PC-9 (cell line): ENCODE measurements around the gene CPA2. TPM values are rescaled to one million over a fixed set of nuclear protein-coding genes. Genes with fewer than 3 reads are reported as not detected.

Source experiments
- BruUV-seq: library from RNA; stranded (reverse); fragments of 400-500 nt; replicated peaks from 2 replicates; lab custom pipeline; 2021; lab: Mats Ljungman, UMichigan
- CTCF ChIA-PET: fragments of 300-600 bp; sonication (Branson Sonifier 250); formaldehyde crosslinking; loops from one replicate; lab custom pipeline; 2022; ENCODE audit warnings: antibody characterized with exemption; lab: Charles Lee
- POLR2A ChIA-PET: fragments of 300-600 bp; sonication (Branson Sonifier 250); formaldehyde crosslinking; loops from one replicate; lab custom pipeline; 2022; ENCODE audit warnings: antibody characterized with exemption; ENCODE audit not compliant: unreplicated experiment; lab: Charles Lee
- DNase-seq, 2 experiments: peaks; one replicate each; pipeline versions ENCODE4 v3.0.0 to v3.0.0-alpha.2; 2015 to 2022; ENCODE audit warnings: mixed read lengths in 1 of 2
- H2AFZ ChIP-seq: fragments of 200-600 bp; sonication (generic); 2 replicates; pipeline ENCODE4 v1.8.1; 2017; ENCODE audit warnings: antibody characterized with exemption
- H3F3A ChIP-seq: fragments of 200-600 bp; sonication (generic); 2 replicates; pipeline ENCODE4 v1.8.1; 2017; ENCODE audit warnings: antibody characterized with exemption, mild to moderate bottlenecking, low read depth; ENCODE audit not compliant: insufficient read depth
- H3K27ac ChIP-seq: fragments of 200-600 bp; sonication (generic); 2 replicates; pipeline ENCODE4 v1.6.1; 2016; ENCODE audit warnings: mixed run types
- H3K27me3 ChIP-seq: fragments of 200-600 bp; sonication (generic); 2 replicates; pipeline ENCODE4 v1.6.1; 2016; ENCODE audit warnings: low read depth, mixed run types; ENCODE audit not compliant: insufficient read depth
- H3K36me3 ChIP-seq: fragments of 200-600 bp; sonication (generic); 2 replicates; pipeline ENCODE4 v1.6.1; 2016; ENCODE audit warnings: low read depth, mixed run types
- H3K4me1 ChIP-seq: fragments of 200-600 bp; sonication (generic); replicated peaks from 2 replicates; pipeline ENCODE4 v1.6.1; 2016; ENCODE audit warnings: mixed run types; ENCODE audit not compliant: insufficient read depth
- H3K4me2 ChIP-seq: fragments of 200-600 bp; sonication (generic); 2 replicates; pipeline ENCODE4 v1.6.1; 2017; ENCODE audit warnings: mixed run types
- H3K4me3 ChIP-seq: fragments of 200-600 bp; sonication (generic); 2 replicates; pipeline ENCODE4 v1.6.1; 2016; ENCODE audit warnings: mixed run types
- H3K79me2 ChIP-seq: fragments of 200-600 bp; sonication (generic); 2 replicates; pipeline ENCODE4 v1.6.1; 2017; ENCODE audit warnings: low read depth, mixed run types
- H3K9me2 ChIP-seq: fragments of 200-600 bp; sonication (generic); 2 replicates; pipeline ENCODE4 v1.8.1; 2017; ENCODE audit warnings: mild to moderate bottlenecking; ENCODE audit not compliant: insufficient read depth
- H3K9me3 ChIP-seq: fragments of 200-600 bp; sonication (generic); 2 replicates; pipeline ENCODE4 v1.8.1; 2016; ENCODE audit warnings: low read depth; ENCODE audit not compliant: insufficient read depth
- H4K20me1 ChIP-seq: fragments of 200-600 bp; sonication (generic); 2 replicates; pipeline ENCODE4 v1.8.1; 2017; ENCODE audit not compliant: insufficient read depth
- EZH2 ChIP-seq: fragments of 200-600 bp; sonication (generic); IDR thresholded peaks from 2 replicates; pipeline ENCODE4 v1.8.0; 2017; ENCODE audit warnings: antibody characterized with exemption, low read depth
- intact Hi-C: fragments of 100-400 bp; cut with micrococcal nuclease; formaldehyde crosslinking; loops from one replicate; pipeline ENCODE4 v1.10.0; 2022; ENCODE audit not compliant: unreplicated experiment
- total RNA-seq: library from RNA; stranded (reverse); gene quantifications from 2 replicates; pipeline ENCODE4 v1.2.3, GENCODE V29; 2021
- TF ChIP-seq, protein P1 (sequence below): fragments of 200-600 bp; sonication (generic); conservative IDR thresholded peaks from 2 replicates; pipeline ENCODE4 v1.6.1; 2017; ENCODE audit warnings: mixed run types, antibody characterized with exemption, mild to moderate bottlenecking, moderate library complexity

Gene CPA2
- total RNA-seq, 1 experiment from 2014 or later, result not detected

GRCh38 chr7:130266961-130267321 lies 278 bp downstream of the CPA2 start:
- intact Hi-C loops, result no loop called here
- Histone ChIP-seq H3K27me3 (no peaks in the 10 kb centered on the region), H3K36me3 (no peaks in the 10 kb centered on the region), H3K79me2 (no peaks in the 10 kb centered on the region), H3K27ac (no peak overlapping the region), H3K4me1 (peaks cover 14% of the 10 kb centered on the region), H3K9me3 (no peaks in the 10 kb centered on the region), H3F3A (no peaks in the 10 kb centered on the region), H3K9me2 (no peaks in the 10 kb centered on the region), H3K4me2 (no peak overlapping the region), H2AFZ (no peak overlapping the region), H4K20me1 (no peaks in the 10 kb centered on the region), H3K4me3 (no peak overlapping the region)
- BruUV-seq, result no TSS peak
- ChIA-PET POLR2A (no interaction called here), CTCF (no interaction called here)
- no peak for DNase-seq
- TF ChIP-seq, protein P1, sequence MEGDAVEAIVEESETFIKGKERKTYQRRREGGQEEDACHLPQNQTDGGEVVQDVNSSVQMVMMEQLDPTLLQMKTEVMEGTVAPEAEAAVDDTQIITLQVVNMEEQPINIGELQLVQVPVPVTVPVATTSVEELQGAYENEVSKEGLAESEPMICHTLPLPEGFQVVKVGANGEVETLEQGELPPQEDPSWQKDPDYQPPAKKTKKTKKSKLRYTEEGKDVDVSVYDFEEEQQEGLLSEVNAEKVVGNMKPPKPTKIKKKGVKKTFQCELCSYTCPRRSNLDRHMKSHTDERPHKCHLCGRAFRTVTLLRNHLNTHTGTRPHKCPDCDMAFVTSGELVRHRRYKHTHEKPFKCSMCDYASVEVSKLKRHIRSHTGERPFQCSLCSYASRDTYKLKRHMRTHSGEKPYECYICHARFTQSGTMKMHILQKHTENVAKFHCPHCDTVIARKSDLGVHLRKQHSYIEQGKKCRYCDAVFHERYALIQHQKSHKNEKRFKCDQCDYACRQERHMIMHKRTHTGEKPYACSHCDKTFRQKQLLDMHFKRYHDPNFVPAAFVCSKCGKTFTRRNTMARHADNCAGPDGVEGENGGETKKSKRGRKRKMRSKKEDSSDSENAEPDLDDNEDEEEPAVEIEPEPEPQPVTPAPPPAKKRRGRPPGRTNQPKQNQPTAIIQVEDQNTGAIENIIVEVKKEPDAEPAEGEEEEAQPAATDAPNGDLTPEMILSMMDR, result no peak
- TF ChIP-seq EZH2, result no peak

GRCh38 chr7:130268463-130269317 lies 2.0 kb downstream of the CPA2 start:
- H3K4me1 ChIP-seq, result peaks cover 14% of the 10 kb centered on the region
- H4K20me1 ChIP-seq, result no peaks in the 10 kb centered on the region
- H3F3A ChIP-seq, result no peaks in the 10 kb centered on the region
- no peak for TF ChIP-seq EZH2
- TF ChIP-seq, protein P1, result no peak
- H3K9me3 ChIP-seq, result no peaks in the 10 kb centered on the region
- no peaks in the 10 kb centered on the region for H3K9me2 ChIP-seq
- no peaks in the 10 kb centered on the region for H3K36me3 ChIP-seq
- ChIA-PET CTCF (interaction anchor here (0.5 kb wide), 1 partner anchor 572 kb away, joined by 5 read pairs; no protein-coding TSS in a partner anchor), POLR2A (no interaction called here)
- H3K4me2 ChIP-seq, result no peak overlapping the region
- H3K4me3 ChIP-seq, result no peak overlapping the region
- H3K27me3 ChIP-seq, result no peaks in the 10 kb centered on the region
- no TSS peak for BruUV-seq
- intact Hi-C loops, result no loop called here
- no peak overlapping the region for H2AFZ ChIP-seq
- no peaks in the 10 kb centered on the region for H3K79me2 ChIP-seq
- DNase-seq, result no peak
- no peak overlapping the region for H3K27ac ChIP-seq

DNA sequence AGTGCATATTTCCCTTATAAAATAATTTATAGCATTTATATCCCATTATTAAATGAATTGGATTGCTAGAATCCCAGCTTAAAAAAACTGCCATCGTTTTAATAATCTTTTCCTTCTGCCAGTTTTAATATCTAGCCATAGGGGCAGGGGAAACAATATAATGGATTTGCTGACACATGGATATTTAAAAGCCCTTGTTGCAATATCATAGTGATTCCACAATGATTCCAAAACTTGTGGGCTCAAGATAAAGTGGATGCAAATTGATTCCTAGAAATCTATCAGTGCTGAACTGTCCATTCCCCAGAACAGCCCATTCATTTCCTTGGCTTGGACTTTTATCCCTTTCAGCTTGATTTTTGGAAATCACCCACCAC lies 2.6 kb downstream of the CPA2 start:
- BruUV-seq, result no TSS peak
- Histone ChIP-seq H4K20me1 (no peaks in the 10 kb centered on the region), H3K4me2 (no peak overlapping the region), H3F3A (no peaks in the 10 kb centered on the region), H3K36me3 (no peaks in the 10 kb centered on the region), H3K4me1 (peaks cover 14% of the 10 kb centered on the region), H2AFZ (no peak overlapping the region), H3K27me3 (no peaks in the 10 kb centered on the region), H3K79me2 (no peaks in the 10 kb centered on the region), H3K9me2 (no peaks in the 10 kb centered on the region), H3K27ac (no peak overlapping the region), H3K9me3 (no peaks in the 10 kb centered on the region), H3K4me3 (no peak overlapping the region)
- POLR2A ChIA-PET, result no interaction called here
- TF ChIP-seq EZH2, result no peak
- TF ChIP-seq, protein P1, result no peak
- CTCF ChIA-PET, result interaction anchor here (0.5 kb wide), 1 partner anchor 571 kb away, joined by 5 read pairs; no protein-coding TSS in a partner anchor
- DNase-seq, result no peak
- intact Hi-C loops, result no loop called here
